Right atrium auricular region (tissue), 2 donors: Measurements from ENCODE around the gene ANKRD62. TPM values are rescaled to one million over a fixed set of nuclear protein-coding genes. Genes with fewer than 3 reads are reported as not detected.

Experiments used
- DNase-seq: peaks from one replicate; pipeline ENCODE4 v3.0.0-alpha.2; 2019; ENCODE audit warnings: low spot score
- H3K27ac ChIP-seq, 2 donors: fragments of 200-600 bp; sonication (generic); 1 replicate in 1 of 2; 2 replicates in 1 of 2; pipeline ENCODE4 v1.5.1; 2016 to 2019
- H3K27me3 ChIP-seq, 2 donors: fragments of 200-600 bp; sonication (generic); one replicate each; pipeline versions ENCODE4 v1.5.1 to v1.6.0; 2017 to 2019
- H3K36me3 ChIP-seq: fragments of 200-600 bp; sonication (generic); one replicate; pipeline ENCODE4 v1.5.1; 2016
- H3K4me1 ChIP-seq, 2 donors: fragments of 200-600 bp; sonication (generic); one replicate each; pipeline versions ENCODE4 v1.5.1 to v1.6.0; 2017 to 2019
- H3K4me3 ChIP-seq, 2 donors: fragments of 200-600 bp; sonication (generic); 1 replicate in 1 of 2; 2 replicates in 1 of 2; pipeline ENCODE4 v1.5.1; 2017 to 2019; ENCODE audit warnings: mild to moderate bottlenecking in 1 of 2, moderate library complexity in 1 of 2
- H3K9me3 ChIP-seq, 2 donors: fragments of 200-600 bp; sonication (generic); one replicate each; pipeline ENCODE4 v1.5.1; 2019
- total RNA-seq, 2 donors: library from RNA; depleted of rRNA; stranded (reverse); fragments of >200 nt; gene quantifications; one replicate each; pipeline ENCODE4 v1.1.0, GENCODE V29; 2016
- TF ChIP-seq, protein P1 (sequence below), 2 donors: fragments of 200-600 bp; sonication (generic); IDR thresholded peaks; one replicate each; pipeline ENCODE4 v1.5.1; 2019; ENCODE audit warnings: antibody characterized with exemption in 2 of 2

The ANKRD62 gene
- total RNA-seq, 2 donors from 2014 or later, result not detected

DNA sequence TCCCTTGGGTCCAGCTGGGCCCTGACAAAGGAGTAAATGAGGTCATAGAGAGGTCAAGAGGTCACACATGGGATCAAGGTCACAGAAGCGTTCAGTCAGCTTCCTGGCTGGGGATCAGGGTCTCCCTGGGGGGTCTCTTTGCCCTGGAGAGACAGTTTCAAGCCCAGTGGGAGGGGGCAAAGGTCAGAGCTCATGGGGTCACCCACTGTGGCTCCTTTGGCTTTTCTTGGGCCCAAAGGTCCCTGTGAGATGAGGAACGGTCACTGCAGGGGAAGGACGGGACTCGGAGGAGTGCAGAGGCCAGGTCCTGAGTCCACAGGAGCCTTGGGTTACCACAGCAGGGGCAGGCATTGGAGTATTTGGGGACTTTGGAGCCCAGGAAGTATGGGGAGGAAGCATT is 30.7 kb upstream of the ANKRD62 start:
- Histone ChIP-seq H3K4me1 (no peaks in the 10 kb centered on the region), H3K4me3 (no peak overlapping the region), H3K9me3 (no peaks in the 10 kb centered on the region), H3K27me3 (no peaks in the 10 kb centered on the region), H3K36me3 (no peaks in the 10 kb centered on the region), H3K27ac (no peak overlapping the region)
- no peak for DNase-seq
- TF ChIP-seq, protein P1, sequence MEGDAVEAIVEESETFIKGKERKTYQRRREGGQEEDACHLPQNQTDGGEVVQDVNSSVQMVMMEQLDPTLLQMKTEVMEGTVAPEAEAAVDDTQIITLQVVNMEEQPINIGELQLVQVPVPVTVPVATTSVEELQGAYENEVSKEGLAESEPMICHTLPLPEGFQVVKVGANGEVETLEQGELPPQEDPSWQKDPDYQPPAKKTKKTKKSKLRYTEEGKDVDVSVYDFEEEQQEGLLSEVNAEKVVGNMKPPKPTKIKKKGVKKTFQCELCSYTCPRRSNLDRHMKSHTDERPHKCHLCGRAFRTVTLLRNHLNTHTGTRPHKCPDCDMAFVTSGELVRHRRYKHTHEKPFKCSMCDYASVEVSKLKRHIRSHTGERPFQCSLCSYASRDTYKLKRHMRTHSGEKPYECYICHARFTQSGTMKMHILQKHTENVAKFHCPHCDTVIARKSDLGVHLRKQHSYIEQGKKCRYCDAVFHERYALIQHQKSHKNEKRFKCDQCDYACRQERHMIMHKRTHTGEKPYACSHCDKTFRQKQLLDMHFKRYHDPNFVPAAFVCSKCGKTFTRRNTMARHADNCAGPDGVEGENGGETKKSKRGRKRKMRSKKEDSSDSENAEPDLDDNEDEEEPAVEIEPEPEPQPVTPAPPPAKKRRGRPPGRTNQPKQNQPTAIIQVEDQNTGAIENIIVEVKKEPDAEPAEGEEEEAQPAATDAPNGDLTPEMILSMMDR (IDR thresholded peaks at IDR 0.05), result no peak

DNA sequence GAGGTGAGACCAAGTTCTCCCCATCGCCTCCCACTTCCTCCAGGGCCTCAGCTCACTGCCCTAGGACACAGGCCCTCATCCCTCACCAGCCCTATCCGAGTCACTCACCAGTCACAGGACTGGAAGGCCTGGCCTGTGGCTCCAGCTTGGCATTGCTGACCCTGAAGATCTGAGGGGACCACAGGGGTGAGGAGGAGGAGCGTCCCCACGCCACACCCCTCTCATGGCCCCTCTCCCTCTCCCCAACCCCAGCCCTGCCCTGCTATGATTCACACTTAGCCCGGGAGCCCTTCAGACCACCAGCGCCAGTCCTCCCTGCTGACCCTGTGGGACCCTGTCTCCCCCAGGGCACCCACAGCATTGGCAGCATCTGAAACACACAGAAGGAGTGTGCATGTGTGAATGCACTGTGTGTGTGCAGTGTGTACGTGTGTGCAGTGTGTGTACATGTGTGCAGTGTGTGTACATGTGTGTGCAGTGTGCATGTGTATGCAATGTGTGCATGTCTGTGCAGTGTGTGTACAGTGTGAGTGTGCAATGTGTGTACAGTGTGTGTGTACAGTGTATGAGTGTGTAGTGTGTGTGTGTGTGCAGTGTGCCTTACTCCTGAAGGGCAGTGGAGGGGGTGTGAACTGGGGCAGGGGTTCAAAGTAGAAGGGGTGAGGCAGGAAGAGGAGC is 29.4 kb upstream of the ANKRD62 start:
- Histone ChIP-seq H3K9me3 (no peaks in the 10 kb centered on the region), H3K27ac (no peak overlapping the region), H3K4me3 (no peak overlapping the region), H3K4me1 (no peaks in the 10 kb centered on the region), H3K36me3 (no peaks in the 10 kb centered on the region), H3K27me3 (no peaks in the 10 kb centered on the region)
- DNase-seq, result no peak
- TF ChIP-seq, protein P1 (IDR thresholded peaks at IDR 0.05), result no peak

DNA sequence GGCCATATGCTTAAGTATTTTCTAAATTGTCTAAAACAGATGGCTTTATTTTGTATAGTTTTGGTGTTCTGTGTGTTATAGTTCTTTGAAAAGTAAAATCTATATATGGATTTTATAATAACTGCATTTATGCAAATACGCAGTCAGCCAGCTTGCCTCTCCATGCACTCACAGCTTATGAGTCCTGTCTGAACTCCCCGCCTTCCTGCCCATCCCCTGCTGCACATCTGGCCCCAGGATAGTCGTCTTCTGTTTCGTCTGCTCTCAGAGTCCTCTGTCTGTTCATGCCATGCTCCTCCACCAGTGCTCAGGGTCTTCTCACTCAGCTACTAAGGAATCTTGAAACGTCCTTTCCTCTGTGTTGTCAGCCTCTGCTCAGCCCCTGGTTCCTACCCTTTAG is 28.2 kb upstream of the ANKRD62 start:
- no peaks in the 10 kb centered on the region for H3K27me3 ChIP-seq

DNA sequence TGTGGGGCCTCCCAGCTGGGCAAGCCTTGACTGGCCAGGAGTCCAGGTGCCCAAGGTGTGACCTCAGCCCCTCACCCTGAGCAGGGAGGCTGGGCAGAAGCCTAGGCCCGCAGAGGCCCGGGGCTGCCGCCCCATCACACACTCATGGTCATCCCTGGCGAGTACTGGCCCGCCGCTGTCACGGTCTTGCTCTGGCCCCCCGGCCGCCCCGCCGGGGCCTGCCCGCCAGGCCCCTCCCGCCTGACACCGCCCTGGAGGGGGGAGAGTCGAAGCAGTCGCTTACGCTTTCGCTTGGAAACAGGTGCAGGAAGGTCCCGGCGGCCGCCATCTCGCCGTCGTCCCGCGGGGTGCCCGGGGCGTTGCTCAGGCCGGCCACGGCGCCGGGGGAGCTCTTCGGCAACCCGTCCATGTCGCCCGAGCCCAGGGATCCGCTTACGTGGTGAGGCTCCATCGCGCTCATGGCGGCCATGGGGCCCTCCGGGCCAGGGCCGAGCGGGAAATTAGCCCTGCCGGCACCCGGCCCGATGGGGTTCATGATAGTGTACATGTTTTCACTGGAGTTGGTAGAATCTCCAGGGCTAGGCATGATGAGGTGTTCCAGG is 26.6 kb upstream of the ANKRD62 start:
- TF ChIP-seq, protein P1 (IDR thresholded peaks at IDR 0.05), result no peak
- H3K27ac ChIP-seq, result no peak overlapping the region
- no peaks in the 10 kb centered on the region for H3K27me3 ChIP-seq
- no peaks in the 10 kb centered on the region for H3K9me3 ChIP-seq
- H3K4me3 ChIP-seq, result no peak overlapping the region
- DNase-seq, result no peak
- H3K4me1 ChIP-seq, result no peaks in the 10 kb centered on the region
- H3K36me3 ChIP-seq, result no peaks in the 10 kb centered on the region

More for the DNA sequence above, 28.2 kb upstream of the ANKRD62 start:
- TF ChIP-seq, protein P1 (IDR thresholded peaks at IDR 0.05), result no peak
- no peak for DNase-seq
- no peaks in the 10 kb centered on the region for H3K9me3 ChIP-seq
- H3K4me1 ChIP-seq, result no peaks in the 10 kb centered on the region
- H3K36me3 ChIP-seq, result no peaks in the 10 kb centered on the region
- no peak overlapping the region for H3K27ac ChIP-seq
- H3K4me3 ChIP-seq, result no peak overlapping the region

DNA sequence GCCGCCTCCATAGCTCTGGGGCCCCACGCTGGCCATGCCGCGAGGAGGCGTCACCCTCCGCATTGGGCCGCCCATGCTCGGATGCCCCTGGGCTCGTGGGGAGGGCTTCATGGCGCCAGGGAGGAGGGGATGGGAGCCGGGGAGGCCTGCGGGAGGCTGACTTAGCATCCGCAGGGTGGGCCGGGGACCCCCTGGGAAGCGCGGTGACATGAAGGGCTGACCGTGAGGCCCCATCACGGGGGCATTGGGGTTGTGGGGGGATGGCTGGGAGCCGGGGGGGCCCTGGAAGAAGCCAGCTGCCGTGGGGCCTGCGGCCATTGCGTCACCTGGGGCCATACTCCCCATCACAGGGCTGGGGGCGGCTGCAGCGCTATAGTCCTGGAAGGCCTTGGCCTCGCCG is 26.0 kb upstream of the ANKRD62 start:
- Histone ChIP-seq H3K9me3 (no peaks in the 10 kb centered on the region), H3K27ac (no peak overlapping the region), H3K36me3 (no peaks in the 10 kb centered on the region), H3K4me3 (no peak overlapping the region), H3K4me1 (no peaks in the 10 kb centered on the region), H3K27me3 (no peaks in the 10 kb centered on the region)
- no peak for DNase-seq
- TF ChIP-seq, protein P1 (IDR thresholded peaks at IDR 0.05), result no peak
